HG03565 (cell line): ENCODE data around the gene ENSA.
"Not testable (repeated sequence)": the region's sequence is repeated elsewhere in the genome, so short reads cannot be mapped to it uniquely, and the experiment has no call there.

ENCODE experiments used
- ATAC-seq: cut with Tn5 transposase; IDR thresholded peaks from one replicate; pipeline ENCODE4 v1.9.1; 2021; ENCODE audit warnings: mild to moderate bottlenecking, moderate library complexity; ENCODE audit not compliant: unreplicated experiment

The ENSA gene

DNA sequence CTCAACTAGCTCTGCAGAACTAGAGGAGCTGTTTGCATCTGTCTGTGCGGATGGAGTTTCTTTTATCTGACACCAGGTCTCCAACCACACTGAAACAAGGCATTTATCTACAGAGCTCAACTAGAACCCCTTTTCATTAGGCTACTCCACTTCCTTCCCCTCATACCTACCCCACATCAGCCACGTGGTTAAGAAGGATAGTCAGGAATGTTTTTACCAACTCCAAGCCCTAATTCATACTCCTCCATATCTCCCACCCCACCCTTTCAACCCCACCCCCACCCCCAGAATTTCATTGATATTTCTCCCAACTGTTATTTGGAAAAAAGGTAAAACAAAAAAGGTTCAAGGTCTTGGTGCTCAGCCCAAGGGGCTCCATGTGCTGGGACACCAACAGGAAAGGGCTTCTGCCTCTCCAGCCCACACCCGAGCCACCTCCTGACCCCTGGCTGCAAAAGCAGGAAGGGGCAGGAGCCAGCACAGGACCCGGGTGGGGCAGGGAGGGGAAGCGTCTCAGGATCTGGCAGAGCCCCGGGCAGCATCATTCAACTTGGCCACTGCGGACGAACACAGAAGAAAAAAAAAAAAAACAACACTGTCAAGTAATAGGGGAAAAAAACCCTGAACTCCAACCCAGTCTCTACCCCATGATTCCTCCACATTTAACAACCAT lies 7.0 kb downstream of the ENSA start:
- ATAC-seq, result no peak

DNA sequence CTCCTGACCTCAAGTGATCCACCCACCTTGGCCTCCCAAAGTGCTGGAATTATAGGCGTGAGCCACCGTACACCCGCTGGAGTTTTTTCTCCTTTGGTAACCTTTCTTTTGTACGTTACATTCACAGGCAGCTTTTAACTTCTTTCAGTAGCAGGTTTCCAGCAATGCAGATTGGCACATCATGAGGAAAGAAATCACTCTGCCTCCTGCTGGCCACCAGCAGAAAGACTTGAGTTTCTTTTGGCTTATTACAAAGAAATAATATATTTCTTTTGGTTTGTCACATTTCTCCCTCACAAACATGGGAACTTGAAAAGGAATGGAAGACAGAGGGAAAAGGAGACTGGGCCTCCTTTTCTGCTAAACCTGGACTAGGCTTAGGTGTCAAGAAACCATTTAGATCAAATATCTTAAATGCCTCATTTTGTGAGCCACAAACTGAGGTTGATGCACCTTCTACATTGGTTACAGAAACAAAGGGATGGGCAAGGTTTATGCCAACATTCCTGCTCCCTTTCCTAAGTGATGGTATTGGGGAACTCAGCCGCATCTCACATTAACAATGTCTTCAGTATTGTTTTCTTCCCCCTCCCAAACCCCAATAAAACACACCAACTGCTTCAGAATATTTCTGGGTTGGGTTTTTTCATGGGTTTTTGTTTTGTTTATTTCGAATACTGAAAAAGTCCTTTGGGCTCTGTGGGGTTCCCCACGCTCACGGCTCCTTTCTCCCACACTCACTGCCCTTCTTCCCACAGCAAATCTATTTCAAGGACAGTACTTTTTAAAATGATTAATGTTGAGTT lies 7.7 kb downstream of the ENSA start:
- ATAC-seq, result no peak

DNA sequence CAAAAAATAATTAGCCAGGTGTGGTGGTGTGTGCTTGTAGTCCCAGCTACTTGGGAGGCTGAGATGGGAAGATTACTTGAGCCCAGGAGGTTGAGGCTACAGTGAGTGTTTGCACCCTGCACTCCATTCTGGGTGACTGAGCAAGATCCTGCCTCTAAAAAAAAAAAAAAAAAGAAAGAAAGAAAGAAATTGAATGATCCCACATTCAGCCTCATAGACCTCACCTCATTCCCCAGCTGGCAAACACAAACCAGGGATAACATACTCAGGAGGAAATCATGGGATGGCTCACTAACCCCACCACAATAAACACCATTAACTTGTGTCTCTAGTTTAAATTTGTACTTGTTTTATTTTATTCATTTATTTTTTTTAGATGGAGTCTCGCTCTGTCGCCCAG lies 8.5 kb downstream of the ENSA start:
- ATAC-seq, result no peak

DNA sequence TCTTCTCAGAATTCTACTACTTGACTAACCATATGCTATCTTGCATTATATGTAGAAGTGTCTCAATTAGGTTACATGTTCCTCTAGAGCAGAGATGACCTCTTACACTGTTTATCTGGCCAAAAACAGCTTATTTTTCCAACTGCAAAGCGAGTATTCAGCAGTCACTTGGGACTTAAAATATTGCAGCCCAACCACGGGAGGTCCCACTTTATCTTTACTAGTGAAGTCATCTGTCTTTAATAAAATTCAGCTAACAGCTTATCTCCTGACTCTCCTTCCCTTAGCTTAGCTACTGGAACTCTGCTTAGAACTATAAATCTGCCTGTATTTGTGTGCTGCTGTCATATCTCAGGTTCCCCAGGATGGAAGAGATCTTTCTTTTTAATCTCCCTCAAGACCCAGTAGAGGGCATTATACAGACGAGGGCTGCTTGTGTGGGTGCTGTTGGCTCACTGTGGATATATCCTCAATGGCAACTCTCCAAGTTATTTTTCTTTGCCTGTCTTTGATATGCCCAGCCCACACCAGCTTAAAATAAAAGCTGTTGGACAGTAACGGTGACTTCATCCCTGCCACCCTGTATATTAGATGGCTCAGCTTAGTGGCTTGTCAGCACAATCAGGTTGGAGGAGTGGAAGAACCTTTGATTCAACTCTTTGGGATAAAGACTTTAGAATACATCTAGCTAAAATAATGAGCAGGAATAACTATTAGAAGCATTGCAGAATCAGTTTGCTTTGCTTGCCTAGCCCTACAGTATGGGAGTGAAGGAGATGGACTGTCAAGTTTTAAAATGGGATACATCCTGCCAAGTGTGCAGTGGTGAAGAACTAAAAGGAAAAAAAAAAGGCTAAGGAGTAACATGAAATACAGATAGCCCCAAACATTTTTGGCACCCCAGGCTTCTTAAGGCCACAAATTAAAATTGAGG lies 9.6 kb downstream of the ENSA start:
- no peak for ATAC-seq

DNA sequence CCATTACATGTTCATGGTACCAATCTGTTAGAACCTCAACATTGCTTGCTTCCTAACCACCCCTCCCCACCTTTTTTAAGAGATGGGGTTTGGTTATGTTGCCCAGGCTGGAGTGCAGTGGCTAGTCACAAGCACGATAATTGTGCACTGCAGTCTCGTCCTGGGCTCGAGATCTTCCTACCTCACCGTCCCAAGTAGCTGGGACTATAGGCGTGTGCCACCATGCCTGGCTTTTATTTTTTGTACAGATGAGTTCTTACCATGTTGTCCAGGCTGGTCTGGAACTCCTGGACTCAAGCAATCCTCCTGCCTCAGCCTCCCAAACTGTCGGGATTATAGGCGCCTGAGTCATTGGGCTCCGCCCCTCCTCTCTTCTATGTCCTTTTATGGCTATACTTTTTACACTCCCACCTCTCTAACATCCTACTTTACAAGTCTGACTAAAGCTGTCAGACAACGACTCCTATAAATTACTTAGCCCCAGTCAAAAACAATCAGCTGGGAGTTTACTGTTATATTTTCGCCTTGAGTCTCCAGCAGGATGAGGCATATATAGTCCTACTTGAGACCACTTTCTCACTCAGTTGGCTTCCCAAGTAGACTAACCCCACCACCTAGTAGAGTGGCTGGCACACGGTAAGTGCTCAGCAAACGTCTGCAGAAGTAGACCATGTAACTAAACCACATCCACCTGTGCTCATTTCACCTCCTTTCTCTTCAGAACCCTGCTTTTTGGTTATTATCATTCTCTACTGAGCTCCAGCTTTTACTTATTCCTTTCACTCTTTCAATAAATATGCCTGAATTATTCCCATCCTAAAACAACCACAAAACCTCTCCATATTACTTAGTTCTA lies 13.8 kb downstream of the ENSA start:
- no peak for ATAC-seq

DNA sequence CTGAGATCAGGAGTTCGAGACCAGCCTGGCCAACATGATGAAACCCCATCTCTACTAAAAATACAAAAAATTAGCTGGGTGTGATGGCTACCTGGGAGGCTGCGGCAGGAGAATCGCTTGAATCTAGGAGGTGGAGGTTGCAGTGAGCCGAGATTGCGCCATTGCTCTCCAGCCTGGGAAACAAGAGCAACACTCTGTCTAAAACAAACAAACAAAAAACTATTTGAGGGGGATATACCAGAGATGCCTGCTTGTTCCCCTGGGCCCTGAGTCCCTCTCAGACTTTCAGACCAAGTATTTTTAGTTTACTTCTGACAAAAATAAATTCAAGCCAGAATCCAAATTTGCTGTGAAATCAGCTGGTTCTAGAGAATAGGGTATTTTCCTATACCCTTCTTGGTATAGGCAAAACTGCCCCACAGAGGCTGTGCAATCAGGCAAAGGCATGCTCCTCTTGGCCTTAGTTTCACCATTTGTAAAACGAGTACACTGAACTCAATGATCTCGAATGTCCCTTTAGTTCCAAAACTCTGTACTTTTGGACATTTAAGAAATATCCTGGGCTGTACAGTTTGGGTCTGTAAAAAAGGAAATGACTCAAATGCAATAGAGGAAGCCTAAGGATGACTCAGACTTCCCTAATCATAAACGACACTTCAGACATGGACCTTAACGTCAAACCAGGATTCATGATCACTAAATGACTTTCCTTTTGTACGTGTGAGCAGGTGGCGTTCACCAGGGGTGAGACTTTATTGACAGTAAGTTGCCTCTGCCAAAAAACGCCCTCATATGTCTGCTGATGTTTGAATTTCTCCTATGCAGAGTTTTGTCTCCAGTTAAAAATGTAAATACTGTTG lies 16.1 kb downstream of the ENSA start:
- peak; percentile 44 for ATAC-seq

DNA sequence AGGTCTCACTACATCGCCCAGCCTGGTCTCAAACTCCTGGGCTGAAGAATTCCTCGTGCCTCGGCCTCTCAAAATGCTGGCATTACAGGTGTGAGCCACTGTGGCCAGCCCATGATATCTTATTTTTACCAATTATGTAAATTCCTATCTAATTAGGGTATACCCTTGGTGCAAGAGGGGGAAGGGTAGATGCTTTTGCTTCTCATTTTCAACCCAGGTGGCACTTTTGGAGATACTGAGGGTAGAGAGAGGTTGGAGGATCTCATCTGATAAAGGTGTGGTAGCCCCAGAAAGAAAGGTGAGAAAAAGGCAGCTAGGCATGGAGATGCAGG lies 17.4 kb downstream of the ENSA start:
- ATAC-seq, result no peak

DNA sequence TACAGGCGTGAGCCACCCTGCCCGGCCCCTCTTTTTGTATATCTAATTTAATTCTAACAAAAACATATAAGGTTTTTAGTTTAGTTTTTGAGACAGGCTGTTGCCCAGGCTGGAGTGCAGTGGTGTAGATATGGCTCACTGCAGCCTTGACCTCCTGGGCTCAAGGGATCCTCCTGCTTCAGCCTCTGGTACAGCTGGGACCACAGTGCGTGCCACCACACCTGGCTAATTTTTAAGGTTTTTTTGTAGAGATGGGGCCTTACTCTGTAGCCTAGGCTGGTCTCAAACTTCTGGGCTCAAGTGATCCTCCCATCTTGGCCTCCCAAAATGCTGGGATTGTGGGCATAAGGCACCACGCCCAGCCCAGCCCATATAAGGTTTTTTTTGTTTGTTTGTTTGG lies 18.8 kb downstream of the ENSA start:
- ATAC-seq, result no peak

DNA sequence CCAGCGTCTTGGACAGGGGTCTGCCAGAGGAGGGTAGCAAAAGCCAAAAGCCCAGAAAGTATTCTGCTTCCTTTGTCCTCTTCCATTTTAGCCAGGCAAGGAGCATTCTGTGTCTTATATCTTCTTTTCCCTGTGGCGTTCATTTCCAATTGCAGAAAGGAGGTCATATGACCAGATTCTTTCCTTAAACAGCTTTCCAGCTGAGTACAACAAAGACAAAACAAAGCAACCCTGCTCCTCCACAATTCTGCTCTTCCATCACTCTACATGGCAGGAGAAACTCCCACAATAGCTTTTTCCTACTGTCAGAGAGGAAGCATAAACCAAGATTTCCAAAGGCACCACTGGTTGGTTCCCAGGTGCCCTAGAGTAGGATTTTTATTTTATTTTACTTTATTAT lies 19.7 kb downstream of the ENSA start:
- ATAC-seq, result no peak

DNA sequence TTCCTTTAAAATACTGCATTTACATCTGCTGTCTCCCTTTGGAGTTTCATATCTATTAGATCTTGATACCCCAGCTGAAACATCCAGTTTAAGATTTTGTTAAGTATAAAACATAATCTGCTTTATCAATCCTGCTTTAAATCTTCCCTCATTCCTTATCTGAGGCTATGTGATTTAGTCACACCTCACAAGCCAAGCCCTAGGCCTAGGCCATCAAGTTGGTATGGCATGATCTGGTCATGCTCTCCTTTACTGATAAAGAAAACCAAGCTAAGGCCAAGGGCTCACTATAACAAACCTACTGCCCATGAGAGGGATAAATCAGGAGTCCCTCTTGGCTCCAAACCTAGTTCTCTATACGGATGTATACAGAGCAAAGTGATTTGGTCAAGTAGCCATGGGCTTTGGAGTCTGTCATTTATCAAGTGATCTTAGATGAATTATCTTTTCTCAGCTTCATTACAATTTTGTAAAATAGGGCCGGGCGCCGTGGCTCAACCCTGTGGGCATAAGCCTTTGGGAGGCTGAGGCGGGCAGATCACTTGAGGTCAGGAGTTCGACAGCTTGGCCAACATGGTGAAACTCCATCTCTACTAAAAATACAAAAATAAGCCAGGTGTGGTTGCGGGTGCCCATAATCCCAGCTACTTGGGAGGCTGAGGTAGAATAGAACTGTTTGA lies 22.8 kb downstream of the ENSA start:
- ATAC-seq, result no peak

DNA sequence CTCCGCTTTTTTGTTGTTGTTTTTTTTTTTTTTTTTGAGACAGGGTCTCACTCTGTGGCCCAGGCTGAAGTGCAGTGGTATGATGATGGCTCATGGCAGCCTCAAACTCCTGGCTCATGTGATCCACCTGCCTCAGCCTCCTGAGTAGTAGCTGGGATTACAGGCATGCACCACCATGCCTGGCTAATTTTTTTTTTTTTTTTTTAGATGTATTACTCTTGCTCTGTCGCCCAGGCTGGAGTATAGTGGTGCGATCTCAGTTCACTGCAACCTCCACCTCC lies 24.0 kb downstream of the ENSA start:
- ATAC-seq, result not testable (repeated sequence)

DNA sequence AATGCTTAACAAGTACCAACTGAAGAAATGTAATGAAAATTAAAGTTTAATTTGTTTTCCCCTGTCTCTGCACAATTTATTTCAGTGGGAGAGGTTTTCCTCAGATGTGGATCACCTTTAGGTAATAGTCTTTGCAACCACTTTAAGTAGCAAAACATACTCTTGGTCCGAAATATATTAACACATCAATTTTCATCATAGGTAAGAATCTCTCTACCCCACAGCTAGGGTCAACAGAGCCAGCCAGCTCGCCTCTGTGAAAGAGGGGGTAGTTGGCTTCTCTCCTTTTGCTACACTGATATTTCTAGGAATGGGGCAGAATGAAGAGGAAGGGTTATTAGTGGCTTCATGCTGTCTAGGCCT lies 25.2 kb downstream of the ENSA start:
- no peak for ATAC-seq

DNA sequence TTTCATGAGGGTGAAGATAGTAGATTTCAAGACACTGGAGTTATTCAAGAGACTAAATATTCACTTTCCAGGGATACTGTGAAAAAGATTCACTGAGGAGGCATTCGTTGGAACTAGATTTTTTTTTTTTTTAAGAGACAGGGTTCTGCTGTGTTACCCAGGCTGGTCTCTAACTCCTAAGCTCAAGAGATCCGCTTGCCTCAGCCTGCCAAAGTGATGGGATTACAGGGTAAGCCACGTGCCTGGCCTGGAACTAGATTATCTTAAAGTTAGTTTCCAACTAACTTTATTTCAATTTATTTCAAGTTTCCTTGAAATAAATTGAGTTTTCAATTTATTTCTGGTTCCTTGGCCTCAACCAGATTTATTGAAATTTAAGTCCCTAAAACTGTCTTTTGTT lies 25.7 kb downstream of the ENSA start:
- no peak for ATAC-seq

DNA sequence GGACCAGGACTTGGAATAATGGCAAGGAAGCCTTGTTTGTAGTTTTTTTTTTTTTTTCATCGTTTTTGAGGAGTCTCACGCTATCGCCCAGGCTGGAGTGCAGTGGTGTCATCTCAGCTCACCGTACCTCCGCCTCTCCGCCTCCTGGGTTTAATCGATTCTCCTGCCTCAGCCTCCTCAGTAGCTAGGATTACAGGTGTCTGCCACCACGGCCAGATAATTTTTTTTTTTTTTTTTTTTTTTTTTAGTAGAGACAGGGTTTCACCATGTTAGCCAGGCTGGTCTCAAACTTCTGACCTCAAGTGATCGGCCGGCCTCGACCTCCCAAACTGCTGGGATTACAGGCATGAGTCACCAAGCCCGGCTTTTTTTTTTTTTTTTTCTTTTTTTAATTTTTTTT lies 27.0 kb downstream of the ENSA start:
- not testable (repeated sequence) for ATAC-seq

DNA sequence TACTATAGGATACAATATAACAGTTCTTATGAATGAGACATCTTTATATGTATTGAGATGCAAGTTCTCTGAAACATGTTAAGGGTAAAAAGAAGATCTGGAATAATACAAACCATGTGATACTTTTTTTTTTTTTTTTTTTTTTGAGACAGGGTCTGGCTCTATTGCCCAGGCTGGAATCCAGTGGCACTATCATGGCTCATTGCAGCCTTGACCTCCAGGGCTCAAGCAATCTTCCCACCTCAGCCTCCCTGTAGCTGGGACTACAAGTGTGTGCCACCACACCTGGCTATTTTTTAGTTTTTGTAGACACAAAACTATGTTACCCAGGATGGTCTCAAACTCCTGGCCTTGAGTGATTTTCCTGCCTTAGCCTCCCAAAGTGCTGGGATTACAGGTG lies 27.9 kb downstream of the ENSA start:
- ATAC-seq, result no peak

DNA sequence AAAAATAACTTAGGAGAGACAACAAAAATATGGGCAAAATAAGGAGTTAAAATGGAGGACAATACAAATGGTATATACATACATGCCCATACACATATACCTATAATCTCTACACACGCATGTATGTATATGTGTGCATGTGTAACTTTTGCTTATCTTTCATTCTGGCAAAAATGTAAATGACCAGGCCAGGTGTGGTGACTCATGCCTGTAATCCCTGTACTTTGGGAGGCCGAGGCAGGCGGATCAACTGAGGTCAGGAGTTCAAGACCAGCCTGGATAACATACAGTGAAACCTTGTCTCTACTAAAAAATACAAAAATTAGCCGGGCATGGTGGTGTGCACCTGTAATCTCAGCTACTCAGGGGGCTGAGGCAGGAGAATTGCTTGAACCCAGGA lies 31.1 kb downstream of the ENSA start:
- ATAC-seq, result not testable (repeated sequence)

DNA sequence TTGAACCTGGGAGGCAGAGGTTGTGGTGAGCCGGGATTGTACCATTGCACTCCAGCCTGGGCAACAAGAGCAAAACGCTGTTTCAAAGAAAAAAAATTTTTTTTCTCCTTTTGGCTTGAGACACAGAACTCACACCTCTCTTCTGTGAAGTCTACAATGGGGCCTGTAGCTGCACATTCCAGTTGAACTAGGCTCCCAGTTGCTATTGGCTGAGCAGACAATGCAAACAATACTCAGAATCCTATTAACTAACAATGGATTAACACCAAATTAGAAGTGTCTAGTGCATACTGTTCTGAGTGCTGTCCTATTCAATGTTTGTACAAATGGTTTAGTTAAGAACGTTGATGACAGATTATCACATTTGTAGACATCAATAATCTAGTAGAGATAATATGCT lies 32.4 kb downstream of the ENSA start:
- ATAC-seq, result no peak

DNA sequence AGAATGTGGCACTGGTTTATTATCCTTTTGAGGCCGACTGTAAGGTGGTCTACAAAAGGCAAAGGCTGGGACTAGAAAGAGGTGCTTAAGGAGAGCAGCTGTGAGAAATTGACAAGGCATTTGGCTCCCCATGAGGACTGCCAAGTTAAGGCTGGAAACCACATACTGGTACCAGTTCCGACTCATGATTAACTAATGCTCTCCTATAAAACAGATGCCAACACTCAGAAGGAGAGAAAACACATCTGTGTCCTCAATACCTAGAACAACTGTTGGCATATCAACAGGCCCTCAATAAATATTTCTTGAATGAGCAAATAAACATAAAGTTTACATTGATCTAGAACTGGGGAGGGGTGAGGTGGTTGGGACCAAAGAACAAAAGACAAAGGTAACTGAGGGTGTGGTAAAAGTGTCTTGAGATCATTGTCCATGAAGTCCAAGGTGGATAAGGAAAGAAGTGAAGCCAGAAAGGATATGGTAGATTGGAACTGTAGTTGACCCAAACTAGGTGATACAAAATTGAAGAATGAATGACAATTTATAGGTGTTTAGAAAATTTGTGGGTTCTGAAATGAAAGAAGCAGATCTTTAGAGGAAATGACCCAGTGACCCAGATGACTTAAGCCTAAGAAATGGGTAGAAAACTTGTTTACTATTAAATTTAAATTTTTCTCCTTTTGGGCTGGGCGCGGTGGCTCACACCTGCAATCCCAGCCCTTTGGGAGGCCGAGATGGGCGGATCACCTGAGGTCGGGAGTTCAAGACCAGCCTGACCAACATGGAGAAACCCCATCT lies 33.1 kb downstream of the ENSA start:
- ATAC-seq, result no peak

DNA sequence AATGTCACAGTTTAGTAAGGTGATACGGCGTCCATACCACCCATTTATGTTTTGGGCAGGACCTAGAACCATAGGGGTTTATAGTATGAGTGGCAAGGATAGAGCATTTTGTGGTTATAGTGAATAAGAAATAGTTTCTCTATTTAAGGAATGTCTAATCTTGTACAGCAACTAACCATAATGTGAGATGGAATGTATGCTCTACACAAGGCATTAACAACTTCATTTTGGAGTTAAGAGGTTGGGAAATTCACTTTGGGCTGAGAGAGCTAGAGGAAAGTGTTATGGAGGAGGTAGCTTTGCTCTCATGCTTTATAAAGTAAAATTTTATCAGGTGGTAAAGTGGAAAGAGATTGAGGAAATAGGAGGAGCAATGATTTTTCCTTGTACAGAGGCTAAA lies 47.0 kb downstream of the ENSA start:
- ATAC-seq, result no peak
